ENCODE data around the gene CEP131.

Gene CEP131

GRCh38 chr17:81252987-81253329, 30.2 kb upstream of the CEP131 start:
- H3K4me1 ChIP-seq (ENCODE audit: control insufficient read depth, insufficient read depth, low read length): peaks cover 4% of the 10 kb centered on the region; the same call in 1 of the 2 replicates
- ChIA-PET CTCF (interaction anchor here (0.5 to 3.4 kb wide), 24 partner anchors 9 to 377 kb away, joined by 3 to 27 read pairs (median 4); partner anchors contain the start of gene FAAP100), POLR2A (interaction anchor here (2.1 kb wide), 1 partner anchor 142 kb away, joined by 7 read pairs; the partner anchor contains the start of gene BAHCC1)
- H3K9me3 ChIP-seq (ENCODE audit: control insufficient read depth, insufficient read depth, low read depth, low read length): no peaks in the 10 kb centered on the region
- TF ChIP-seq, protein P1, sequence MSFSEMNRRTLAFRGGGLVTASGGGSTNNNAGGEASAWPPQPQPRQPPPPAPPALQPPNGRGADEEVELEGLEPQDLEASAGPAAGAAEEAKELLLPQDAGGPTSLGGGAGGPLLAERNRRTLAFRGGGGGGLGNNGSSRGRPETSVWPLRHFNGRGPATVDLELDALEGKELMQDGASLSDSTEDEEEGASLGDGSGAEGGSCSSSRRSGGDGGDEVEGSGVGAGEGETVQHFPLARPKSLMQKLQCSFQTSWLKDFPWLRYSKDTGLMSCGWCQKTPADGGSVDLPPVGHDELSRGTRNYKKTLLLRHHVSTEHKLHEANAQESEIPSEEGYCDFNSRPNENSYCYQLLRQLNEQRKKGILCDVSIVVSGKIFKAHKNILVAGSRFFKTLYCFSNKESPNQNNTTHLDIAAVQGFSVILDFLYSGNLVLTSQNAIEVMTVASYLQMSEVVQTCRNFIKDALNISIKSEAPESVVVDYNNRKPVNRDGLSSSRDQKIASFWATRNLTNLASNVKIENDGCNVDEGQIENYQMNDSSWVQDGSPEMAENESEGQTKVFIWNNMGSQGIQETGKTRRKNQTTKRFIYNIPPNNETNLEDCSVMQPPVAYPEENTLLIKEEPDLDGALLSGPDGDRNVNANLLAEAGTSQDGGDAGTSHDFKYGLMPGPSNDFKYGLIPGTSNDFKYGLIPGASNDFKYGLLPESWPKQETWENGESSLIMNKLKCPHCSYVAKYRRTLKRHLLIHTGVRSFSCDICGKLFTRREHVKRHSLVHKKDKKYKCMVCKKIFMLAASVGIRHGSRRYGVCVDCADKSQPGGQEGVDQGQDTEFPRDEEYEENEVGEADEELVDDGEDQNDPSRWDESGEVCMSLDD (tag by site-specific recombination; IDR thresholded peaks at IDR 0.05): no peak
- TF ChIP-seq, protein P2, sequence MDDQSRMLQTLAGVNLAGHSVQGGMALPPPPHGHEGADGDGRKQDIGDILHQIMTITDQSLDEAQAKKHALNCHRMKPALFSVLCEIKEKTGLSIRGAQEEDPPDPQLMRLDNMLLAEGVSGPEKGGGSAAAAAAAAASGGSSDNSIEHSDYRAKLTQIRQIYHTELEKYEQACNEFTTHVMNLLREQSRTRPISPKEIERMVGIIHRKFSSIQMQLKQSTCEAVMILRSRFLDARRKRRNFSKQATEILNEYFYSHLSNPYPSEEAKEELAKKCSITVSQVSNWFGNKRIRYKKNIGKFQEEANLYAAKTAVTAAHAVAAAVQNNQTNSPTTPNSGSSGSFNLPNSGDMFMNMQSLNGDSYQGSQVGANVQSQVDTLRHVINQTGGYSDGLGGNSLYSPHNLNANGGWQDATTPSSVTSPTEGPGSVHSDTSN (CRISPR knock-in tag; IDR thresholded peaks at IDR 0.05): no peak
- no peak for TF ChIP-seq CTCF (tag by site-specific recombination; IDR thresholded peaks at IDR 0.05)
- no peak overlapping the region for H3K4me3 ChIP-seq (ENCODE audit: low read depth, low read length)
- H3K36me3 ChIP-seq (ENCODE audit: control insufficient read depth in 2 of 2, insufficient read depth in 1 of 2, low read length in 2 of 2): peaks cover 0 to 51% of the 10 kb centered on the region in 2 experiments; a peak in 2 of 3 replicates
- H3K27ac ChIP-seq (ENCODE audit: extremely low read depth, low read depth, low read length): no peak overlapping the region

DNA sequence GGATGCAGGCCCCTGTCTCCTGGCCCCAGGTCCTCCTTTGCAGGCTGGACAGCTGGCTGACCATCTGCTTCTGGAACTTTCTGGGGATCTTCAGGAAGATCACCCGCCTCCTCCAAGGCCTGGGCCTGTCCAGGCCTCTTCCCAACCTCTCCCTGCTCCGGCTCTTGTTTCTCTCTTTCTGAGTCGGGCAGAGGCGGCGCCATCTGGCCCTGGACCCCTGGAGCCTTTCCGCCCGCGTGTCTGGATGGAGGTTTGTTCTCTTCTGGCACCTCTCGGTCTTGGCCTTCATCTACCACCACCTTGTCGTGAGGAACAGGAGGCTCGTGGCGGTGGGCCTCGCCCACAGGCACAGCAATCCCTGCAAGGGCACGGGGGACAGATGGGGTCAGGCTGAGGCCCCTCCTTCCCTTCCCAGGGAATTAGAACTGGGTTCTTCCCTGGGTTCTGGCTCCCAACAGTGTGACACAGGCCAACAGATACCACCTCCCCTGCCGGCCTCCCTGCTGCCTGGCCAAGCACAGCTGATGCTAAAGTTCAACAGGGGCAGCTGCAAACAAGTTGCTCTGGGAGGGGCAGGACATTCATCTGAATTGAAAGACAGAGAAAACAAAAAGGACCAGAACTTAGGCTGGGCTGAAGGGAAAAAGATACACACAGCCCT, 29.7 kb upstream of the CEP131 start:
- no peak overlapping the region for H3K27ac ChIP-seq (ENCODE audit: extremely low read depth, low read depth, low read length)
- POLR2A ChIA-PET: no interaction called here
- H3K36me3 ChIP-seq (ENCODE audit: control insufficient read depth in 2 of 2, insufficient read depth in 1 of 2, low read length in 2 of 2): peaks cover 0 to 46% of the 10 kb centered on the region in 2 experiments; a peak in 2 of 3 replicates
- no peaks in the 10 kb centered on the region for H3K9me3 ChIP-seq (ENCODE audit: control insufficient read depth, insufficient read depth, low read depth, low read length)
- CTCF ChIA-PET: interaction anchor here (0.5 to 3.4 kb wide), 25 partner anchors 9 to 378 kb away, joined by 3 to 27 read pairs (median 4); partner anchors contain the start of gene FAAP100
- H3K4me1 ChIP-seq (ENCODE audit: control insufficient read depth, insufficient read depth, low read length): peaks cover 4% of the 10 kb centered on the region; the same call in 1 of the 2 replicates
- TF ChIP-seq ZNF133 (tag by site-specific recombination; IDR thresholded peaks at IDR 0.05): no peak
- TF ChIP-seq, protein P3, sequence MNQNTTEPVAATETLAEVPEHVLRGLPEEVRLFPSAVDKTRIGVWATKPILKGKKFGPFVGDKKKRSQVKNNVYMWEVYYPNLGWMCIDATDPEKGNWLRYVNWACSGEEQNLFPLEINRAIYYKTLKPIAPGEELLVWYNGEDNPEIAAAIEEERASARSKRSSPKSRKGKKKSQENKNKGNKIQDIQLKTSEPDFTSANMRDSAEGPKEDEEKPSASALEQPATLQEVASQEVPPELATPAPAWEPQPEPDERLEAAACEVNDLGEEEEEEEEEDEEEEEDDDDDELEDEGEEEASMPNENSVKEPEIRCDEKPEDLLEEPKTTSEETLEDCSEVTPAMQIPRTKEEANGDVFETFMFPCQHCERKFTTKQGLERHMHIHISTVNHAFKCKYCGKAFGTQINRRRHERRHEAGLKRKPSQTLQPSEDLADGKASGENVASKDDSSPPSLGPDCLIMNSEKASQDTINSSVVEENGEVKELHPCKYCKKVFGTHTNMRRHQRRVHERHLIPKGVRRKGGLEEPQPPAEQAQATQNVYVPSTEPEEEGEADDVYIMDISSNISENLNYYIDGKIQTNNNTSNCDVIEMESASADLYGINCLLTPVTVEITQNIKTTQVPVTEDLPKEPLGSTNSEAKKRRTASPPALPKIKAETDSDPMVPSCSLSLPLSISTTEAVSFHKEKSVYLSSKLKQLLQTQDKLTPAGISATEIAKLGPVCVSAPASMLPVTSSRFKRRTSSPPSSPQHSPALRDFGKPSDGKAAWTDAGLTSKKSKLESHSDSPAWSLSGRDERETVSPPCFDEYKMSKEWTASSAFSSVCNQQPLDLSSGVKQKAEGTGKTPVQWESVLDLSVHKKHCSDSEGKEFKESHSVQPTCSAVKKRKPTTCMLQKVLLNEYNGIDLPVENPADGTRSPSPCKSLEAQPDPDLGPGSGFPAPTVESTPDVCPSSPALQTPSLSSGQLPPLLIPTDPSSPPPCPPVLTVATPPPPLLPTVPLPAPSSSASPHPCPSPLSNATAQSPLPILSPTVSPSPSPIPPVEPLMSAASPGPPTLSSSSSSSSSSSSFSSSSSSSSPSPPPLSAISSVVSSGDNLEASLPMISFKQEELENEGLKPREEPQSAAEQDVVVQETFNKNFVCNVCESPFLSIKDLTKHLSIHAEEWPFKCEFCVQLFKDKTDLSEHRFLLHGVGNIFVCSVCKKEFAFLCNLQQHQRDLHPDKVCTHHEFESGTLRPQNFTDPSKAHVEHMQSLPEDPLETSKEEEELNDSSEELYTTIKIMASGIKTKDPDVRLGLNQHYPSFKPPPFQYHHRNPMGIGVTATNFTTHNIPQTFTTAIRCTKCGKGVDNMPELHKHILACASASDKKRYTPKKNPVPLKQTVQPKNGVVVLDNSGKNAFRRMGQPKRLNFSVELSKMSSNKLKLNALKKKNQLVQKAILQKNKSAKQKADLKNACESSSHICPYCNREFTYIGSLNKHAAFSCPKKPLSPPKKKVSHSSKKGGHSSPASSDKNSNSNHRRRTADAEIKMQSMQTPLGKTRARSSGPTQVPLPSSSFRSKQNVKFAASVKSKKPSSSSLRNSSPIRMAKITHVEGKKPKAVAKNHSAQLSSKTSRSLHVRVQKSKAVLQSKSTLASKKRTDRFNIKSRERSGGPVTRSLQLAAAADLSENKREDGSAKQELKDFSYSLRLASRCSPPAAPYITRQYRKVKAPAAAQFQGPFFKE (tag by site-specific recombination; IDR thresholded peaks at IDR 0.05; ENCODE audit: borderline replicate concordance): no peak
- no peak for TF ChIP-seq ZBTB20 (tag by site-specific recombination; IDR thresholded peaks at IDR 0.05)
- no peak overlapping the region for H3K4me3 ChIP-seq (ENCODE audit: low read depth, low read length)
